HepG2 (cell line): ENCODE results near the gene GPATCH3. TPM values are rescaled to one million over a fixed set of nuclear protein-coding genes. Genes with fewer than 3 reads are reported as not detected.

Experiments used
- ELF4 ChIP-seq: sonication (generic); formaldehyde crosslinking; IDR thresholded peaks from 2 replicates; pipeline ENCODE4 v1.5.0; 2020; ENCODE audit warnings: missing genetic modification reagents, mild to moderate bottlenecking, moderate library complexity, borderline replicate concordance
- FOXP1 ChIP-seq, 2 experiments: fragments of 450-650 bp in 1 of 2; IDR thresholded peaks; 2 replicates each; pipeline ENCODE4 v1.6.1; 2017 to 2018; ENCODE audit warnings: antibody characterized with exemption in 1 of 2
- HES4 ChIP-seq: sonication (generic); formaldehyde crosslinking; IDR thresholded peaks from 2 replicates; pipeline ENCODE4 v1.9.0; 2021; ENCODE audit warnings: mild to moderate bottlenecking, missing genetic modification reagents, borderline replicate concordance
- KDM5A ChIP-seq: fragments of 200-600 bp; sonication (generic); IDR thresholded peaks from 2 replicates; pipeline ENCODE4 v1.7.0; 2018; ENCODE audit warnings: antibody characterized with exemption, mild to moderate bottlenecking, low read length, borderline replicate concordance
- KLF15 ChIP-seq: sonication (generic); formaldehyde crosslinking; IDR thresholded peaks from 2 replicates; pipeline ENCODE4 v1.8.1; 2023; ENCODE audit warnings: borderline replicate concordance, mild to moderate bottlenecking, inconsistent platforms, missing genetic modification reagents, mixed read lengths
- KLF16 ChIP-seq, 2 experiments: sonication (generic) in 1 of 2; formaldehyde crosslinking in 1 of 2; IDR thresholded peaks; 2 replicates each; pipeline versions ENCODE4 v1.6.1 to v1.8.0; 2016 to 2023; ENCODE audit warnings: missing genetic modification reagents in 2 of 2, missing compliant biosample characterization in 1 of 2
- MIXL1 ChIP-seq: IDR thresholded peaks from 2 replicates; pipeline ENCODE4 v1.6.1; 2016
- ONECUT2 ChIP-seq: sonication (generic); formaldehyde crosslinking; IDR thresholded peaks from 2 replicates; pipeline ENCODE4 v1.4.0; 2020; ENCODE audit warnings: missing genetic modification reagents
- RBM22 ChIP-seq: fragments of 200-400 bp; formaldehyde crosslinking; optimal IDR thresholded peaks from 2 replicates; pipeline ENCODE3; 2017; ENCODE audit warnings: mild to moderate bottlenecking, low read length, moderate library complexity
- RBM39 ChIP-seq: fragments of 200-400 bp; formaldehyde crosslinking; IDR thresholded peaks from one replicate; pipeline ENCODE4 v1.6.1; 2018; ENCODE audit warnings: antibody characterized with exemption, mild to moderate bottlenecking, low read depth, low read length; ENCODE audit not compliant: poor library complexity, severe bottlenecking
- RELA ChIP-seq: sonication (generic); formaldehyde crosslinking; IDR thresholded peaks from 2 replicates; pipeline ENCODE4 v1.4.0; 2020; ENCODE audit warnings: missing genetic modification reagents
- SMYD3 ChIP-seq: sonication (generic); formaldehyde crosslinking; IDR thresholded peaks from 2 replicates; pipeline ENCODE4 v1.8.1; 2023; ENCODE audit warnings: mild to moderate bottlenecking, missing genetic modification reagents
- SNAPC2 ChIP-seq: sonication (generic); formaldehyde crosslinking; IDR thresholded peaks from 2 replicates; pipeline ENCODE4 v1.8.1; 2022; ENCODE audit warnings: mild to moderate bottlenecking, missing genetic modification reagents
- SP5 ChIP-seq: IDR thresholded peaks from 2 replicates; pipeline ENCODE4 v1.6.1; 2016; ENCODE audit warnings: low read depth, borderline replicate concordance
- SRF ChIP-seq: IDR thresholded peaks from 2 replicates; pipeline ENCODE4 v1.6.1; 2011; ENCODE audit warnings: mild to moderate bottlenecking, low read depth, low read length, moderate library complexity
- SRSF4 ChIP-seq: fragments of 200-400 bp; formaldehyde crosslinking; IDR thresholded peaks from one replicate; pipeline ENCODE4 v1.6.1; 2018; ENCODE audit warnings: mild to moderate bottlenecking, low read depth, low read length, moderate library complexity; ENCODE audit not compliant: poor library complexity, severe bottlenecking
- ZBTB8A ChIP-seq: sonication (generic); formaldehyde crosslinking; IDR thresholded peaks from 2 replicates; pipeline ENCODE4 v1.4.0; 2020; ENCODE audit warnings: mild to moderate bottlenecking, low read depth, missing genetic modification reagents, borderline replicate concordance
- ZFP36L1 ChIP-seq: sonication (generic); formaldehyde crosslinking; IDR thresholded peaks from 2 replicates; pipeline ENCODE4 v1.8.0; 2022; ENCODE audit warnings: mild to moderate bottlenecking, missing genetic modification reagents, moderate library complexity
- ZNF17 ChIP-seq: sonication (generic); formaldehyde crosslinking; IDR thresholded peaks from 2 replicates; pipeline ENCODE4 v1.5.0; 2020; ENCODE audit warnings: mild to moderate bottlenecking, missing genetic modification reagents
- ZNF232 ChIP-seq: sonication (generic); formaldehyde crosslinking; IDR thresholded peaks from 2 replicates; pipeline ENCODE4 v1.4.0; 2020; ENCODE audit warnings: missing genetic modification reagents, borderline replicate concordance
- ZNF557 ChIP-seq: sonication (generic); formaldehyde crosslinking; IDR thresholded peaks from 2 replicates; pipeline ENCODE4 v1.4.0; 2020; ENCODE audit warnings: missing genetic modification reagents
- ZNF790 ChIP-seq: sonication (generic); formaldehyde crosslinking; IDR thresholded peaks from 2 replicates; pipeline ENCODE4 v1.8.0; 2022; ENCODE audit warnings: missing genetic modification reagents, mild to moderate bottlenecking, borderline replicate concordance
- polyA plus RNA-seq, 8 experiments: library from polyadenylated mRNA; depleted of rRNA in 3 of 8; stranded (reverse) in 7 of 8; unstranded in 1 of 8; fragments of >200 nt; fragmentation: Illumina TruSeq in 4 of 8; extraction: Trizol in 4 of 8; gene quantifications; 2 replicates each; pipeline versions ENCODE4 v1.2.1 to v1.2.3, GENCODE V29; 2011 to 2016; ENCODE audit warnings: low read depth in 4 of 8, missing spikeins in 1 of 8, mixed read lengths in 1 of 8; ENCODE audit not compliant: insufficient read depth in 1 of 8
- total RNA-seq, 5 experiments: library from RNA; depleted of rRNA; stranded (reverse); fragments of >200 nt; fragmentation: Illumina TruSeq; extraction: Trizol; gene quantifications; 2 replicates each; pipeline ENCODE4 v1.2.3, GENCODE V29; 2016; ENCODE audit warnings: low read depth in 1 of 5
- TF ChIP-seq, protein P1 (sequence below): fragments of 450-650 bp; IDR thresholded peaks from 2 replicates; pipeline ENCODE4 v1.6.1; 2017
- TF ChIP-seq, protein P2 (sequence below): sonication (generic); formaldehyde crosslinking; conservative IDR thresholded peaks from 2 replicates; pipeline ENCODE4 v1.8.0; 2022; ENCODE audit warnings: low read depth, missing genetic modification reagents
- TF ChIP-seq, protein P3 (sequence below): sonication (generic); formaldehyde crosslinking; IDR thresholded peaks from 2 replicates; pipeline ENCODE4 v1.5.0; 2020; ENCODE audit warnings: mild to moderate bottlenecking, missing genetic modification reagents, borderline replicate concordance

GPATCH3 gene
- total and polyA plus RNA-seq, 2 of the 13 experiments (the other 11 are each of a cell fraction or from before 2014, with no cell fraction given), result 8.3 to 11.0 TPM

DNA sequence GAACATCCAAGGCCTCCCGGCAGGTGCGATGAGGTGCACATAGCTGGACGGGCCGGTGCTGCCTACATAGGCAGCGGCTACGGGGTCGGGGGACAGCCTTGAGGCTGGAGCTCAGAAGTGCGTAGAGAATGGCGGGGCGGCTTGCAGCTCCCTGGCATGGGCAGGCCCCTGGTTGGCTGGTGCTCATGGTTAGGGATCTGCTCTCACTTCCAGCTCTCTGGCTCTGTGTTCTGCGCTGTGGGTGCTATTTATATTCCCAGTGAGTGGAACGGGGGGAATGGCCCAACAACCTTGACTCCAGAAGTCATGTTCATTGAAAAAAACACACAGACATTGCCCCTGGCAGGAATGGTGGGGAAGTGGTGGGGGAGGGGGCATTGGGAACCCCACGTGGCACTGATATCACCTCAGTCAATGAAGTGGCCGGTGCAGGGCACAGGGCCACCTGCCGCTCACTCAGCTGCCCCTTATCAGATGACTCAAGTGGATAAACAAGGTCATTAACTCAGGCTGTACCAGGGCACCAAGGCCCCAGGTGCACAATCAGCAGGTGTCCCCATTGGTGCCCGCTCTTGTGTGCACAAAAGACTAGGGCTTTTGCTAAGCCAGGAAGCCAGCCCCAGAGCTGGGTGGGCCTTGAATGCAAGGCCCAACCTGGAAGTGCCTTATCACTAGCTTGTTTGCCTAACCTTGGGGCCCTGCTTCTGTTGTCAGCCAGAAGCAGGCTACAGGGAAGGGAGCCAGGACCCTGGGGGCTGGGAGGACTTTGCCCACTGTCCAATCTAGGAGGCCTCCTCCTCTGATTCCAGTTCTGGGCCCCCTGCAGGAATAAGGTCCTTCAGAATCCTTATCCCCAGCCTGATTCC lies 13.7 kb upstream of the GPATCH3 start, which contains the start of gene NR0B2 (continued):
- TF ChIP-seq RELA, result no peak
- TF ChIP-seq ZFP36L1 (CRISPR knock-in tag), result peak; percentile 43
- TF ChIP-seq SRF, result 0 out of 2 replicates have a peak, but pooled peaks have one; percentile 33
- TF ChIP-seq SMYD3 (CRISPR knock-in tag), result peak; percentile 26
- TF ChIP-seq ZNF790 (CRISPR knock-in tag), result peak; percentile 79; the same call in 1 of the 2 replicates
- peak; percentile 9 for TF ChIP-seq RBM22
- TF ChIP-seq ONECUT2 (CRISPR knock-in tag), result peak; percentile 64
- peak; percentile 89 for TF ChIP-seq ZNF232 (CRISPR knock-in tag)
- TF ChIP-seq SNAPC2, result no peak; the same call in 1 of the 2 replicates
- TF ChIP-seq, protein P1, sequence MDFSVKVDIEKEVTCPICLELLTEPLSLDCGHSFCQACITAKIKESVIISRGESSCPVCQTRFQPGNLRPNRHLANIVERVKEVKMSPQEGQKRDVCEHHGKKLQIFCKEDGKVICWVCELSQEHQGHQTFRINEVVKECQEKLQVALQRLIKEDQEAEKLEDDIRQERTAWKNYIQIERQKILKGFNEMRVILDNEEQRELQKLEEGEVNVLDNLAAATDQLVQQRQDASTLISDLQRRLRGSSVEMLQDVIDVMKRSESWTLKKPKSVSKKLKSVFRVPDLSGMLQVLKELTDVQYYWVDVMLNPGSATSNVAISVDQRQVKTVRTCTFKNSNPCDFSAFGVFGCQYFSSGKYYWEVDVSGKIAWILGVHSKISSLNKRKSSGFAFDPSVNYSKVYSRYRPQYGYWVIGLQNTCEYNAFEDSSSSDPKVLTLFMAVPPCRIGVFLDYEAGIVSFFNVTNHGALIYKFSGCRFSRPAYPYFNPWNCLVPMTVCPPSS, result no peak
- TF ChIP-seq SRSF4, result no peak
- TF ChIP-seq KLF16 (CRISPR knock-in tag; IDR thresholded peaks at IDR 0.05), result peak in 1 of 2 experiments; percentile 57; a peak in 2 of 4 replicates
- TF ChIP-seq HES4, result peak; percentile 92; the same call in 1 of the 2 replicates
- 0 out of 2 replicates have a peak, but pooled peaks have one; percentile 66 for TF ChIP-seq ZNF557 (CRISPR knock-in tag)
- TF ChIP-seq KDM5A, result peak; percentile 34; the same call in 1 of the 2 replicates
- TF ChIP-seq, protein P2, sequence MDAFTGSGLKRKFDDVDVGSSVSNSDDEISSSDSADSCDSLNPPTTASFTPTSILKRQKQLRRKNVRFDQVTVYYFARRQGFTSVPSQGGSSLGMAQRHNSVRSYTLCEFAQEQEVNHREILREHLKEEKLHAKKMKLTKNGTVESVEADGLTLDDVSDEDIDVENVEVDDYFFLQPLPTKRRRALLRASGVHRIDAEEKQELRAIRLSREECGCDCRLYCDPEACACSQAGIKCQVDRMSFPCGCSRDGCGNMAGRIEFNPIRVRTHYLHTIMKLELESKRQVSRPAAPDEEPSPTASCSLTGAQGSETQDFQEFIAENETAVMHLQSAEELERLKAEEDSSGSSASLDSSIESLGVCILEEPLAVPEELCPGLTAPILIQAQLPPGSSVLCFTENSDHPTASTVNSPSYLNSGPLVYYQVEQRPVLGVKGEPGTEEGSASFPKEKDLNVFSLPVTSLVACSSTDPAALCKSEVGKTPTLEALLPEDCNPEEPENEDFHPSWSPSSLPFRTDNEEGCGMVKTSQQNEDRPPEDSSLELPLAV (CRISPR knock-in tag), result no peak
- 0 out of 2 replicates have a peak, but pooled peaks have one; percentile 29 for TF ChIP-seq KLF15 (CRISPR knock-in tag)
- no peak for TF ChIP-seq ZNF17 (CRISPR knock-in tag)
- peak; percentile 82 for TF ChIP-seq FOXP1 (IDR thresholded peaks at IDR 0.05)
- peak; percentile 88 for TF ChIP-seq FOXP1 (CRISPR knock-in tag; IDR thresholded peaks at IDR 0.05)
- TF ChIP-seq SP5 (CRISPR knock-in tag), result peak; percentile 81
- peak; percentile 85 for TF ChIP-seq RBM39
- TF ChIP-seq, protein P3, sequence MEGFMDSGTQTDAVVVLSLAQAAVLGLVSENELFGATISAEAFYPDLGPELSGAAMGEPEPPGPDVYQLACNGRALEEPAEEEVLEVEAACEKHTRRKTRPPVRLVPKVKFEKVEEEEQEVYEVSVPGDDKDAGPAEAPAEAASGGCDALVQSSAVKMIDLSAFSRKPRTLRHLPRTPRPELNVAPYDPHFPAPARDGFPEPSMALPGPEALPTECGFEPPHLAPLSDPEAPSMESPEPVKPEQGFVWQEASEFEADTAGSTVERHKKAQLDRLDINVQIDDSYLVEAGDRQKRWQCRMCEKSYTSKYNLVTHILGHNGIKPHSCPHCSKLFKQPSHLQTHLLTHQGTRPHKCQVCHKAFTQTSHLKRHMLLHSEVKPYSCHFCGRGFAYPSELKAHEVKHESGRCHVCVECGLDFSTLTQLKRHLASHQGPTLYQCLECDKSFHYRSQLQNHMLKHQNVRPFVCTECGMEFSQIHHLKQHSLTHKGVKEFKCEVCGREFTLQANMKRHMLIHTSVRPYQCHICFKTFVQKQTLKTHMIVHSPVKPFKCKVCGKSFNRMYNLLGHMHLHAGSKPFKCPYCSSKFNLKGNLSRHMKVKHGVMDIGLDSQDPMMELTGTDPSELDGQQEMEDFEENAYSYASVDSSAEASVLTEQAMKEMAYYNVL (CRISPR knock-in tag), result peak; percentile 91
- peak; percentile 94 for TF ChIP-seq MIXL1 (CRISPR knock-in tag)
- no peak for TF ChIP-seq ELF4 (CRISPR knock-in tag)
- no peak for TF ChIP-seq ZBTB8A (CRISPR knock-in tag)
